Body of pancreas (tissue), 4 donors: Measurements from ENCODE around the gene RASD2. TPM values are rescaled to one million over a fixed set of nuclear protein-coding genes. Genes with fewer than 3 reads are reported as not detected.
A peak's percentile ranks its signal among the peaks of the same experiment; 100 is the strongest.

Source experiments
- ATAC-seq: fragments of 150-250 bp; one replicate; pipeline ENCODE4 v1.9.1; 2016
- DNase-seq, 4 donors: peaks; one replicate each; pipeline ENCODE4 v3.0.0-alpha.2; 2019
- H3K27ac ChIP-seq, 4 donors: fragments of 200-600 bp; sonication (generic); 1 replicate in 3 of 4; 2 replicates in 1 of 4; pipeline versions ENCODE4 v1.5.1 to v1.6.1; 2016 to 2019; ENCODE audit warnings: mild to moderate bottlenecking in 1 of 4, mixed read lengths in 1 of 4, moderate library complexity in 1 of 4
- H3K27me3 ChIP-seq, 2 donors: fragments of 200-600 bp; sonication (generic); one replicate each; pipeline ENCODE4 v1.6.0; 2016; ENCODE audit warnings: mild to moderate bottlenecking in 1 of 2
- H3K36me3 ChIP-seq, 2 donors: fragments of 200-600 bp; sonication (generic); replicated peaks in 1 of 2; 2 replicates each; pipeline ENCODE4 v1.5.1; 2016; ENCODE audit warnings: low read depth in 2 of 2; ENCODE audit not compliant: insufficient read depth in 1 of 2
- H3K4me1 ChIP-seq: fragments of 200-600 bp; sonication (generic); one replicate; pipeline ENCODE4 v1.6.0; 2016
- H3K4me3 ChIP-seq, 2 donors: fragments of 200-600 bp; sonication (generic); 1 replicate in 1 of 2; 2 replicates in 1 of 2; pipeline ENCODE4 v1.5.1; 2016 to 2019
- H3K9me3 ChIP-seq, 3 donors: fragments of 200-600 bp; sonication (generic); 1 replicate in 2 of 3; 2 replicates in 1 of 3; pipeline ENCODE4 v1.5.1; 2016
- CTCF ChIP-seq, 7 experiments: fragments of 450-650 bp in 4 of 7; fragments of 200-600 bp in 3 of 7; sonication (generic) in 3 of 7; IDR thresholded peaks; one replicate each; pipeline ENCODE4 v1.5.1; 2016 to 2019; ENCODE audit warnings: antibody characterized with exemption in 7 of 7
- POLR2A ChIP-seq, 3 donors: fragments of 450-650 bp; IDR thresholded peaks; one replicate each; pipeline ENCODE4 v1.6.1; 2016; ENCODE audit warnings: antibody characterized with exemption in 3 of 3, mild to moderate bottlenecking in 2 of 3
- WGBS, 2 donors: methylation state at CpG; one replicate each; pipeline ENCODE4 v1.1.5; 2017; 5-methylcytosine and 5-hydroxymethylcytosine counted together
- intact Hi-C: fragments of 100-400 bp; cut with DNase I; formaldehyde crosslinking; loops from one replicate; pipeline ENCODE4 v1.15.1; 2023
- total RNA-seq, 2 donors: library from RNA; depleted of rRNA; stranded (reverse); fragments of >200 nt; gene quantifications; one replicate each; pipeline ENCODE4 v1.1.0, GENCODE V29; 2016

The RASD2 gene
- total RNA-seq, 2 donors from 2014 or later = 0.26 to 3.6 TPM

- intact Hi-C loops = no loop called here
- no peak overlapping the region for H3K4me3 ChIP-seq
- H3K36me3 ChIP-seq = no peaks in the 10 kb centered on the region
- TF ChIP-seq POLR2A (IDR thresholded peaks at IDR 0.05) = no peak
- TF ChIP-seq CTCF (IDR thresholded peaks at IDR 0.05) = no peak
- DNase-seq (no peak), ATAC-seq (no peak)
- H3K4me1 ChIP-seq = no peaks in the 10 kb centered on the region
- WGBS, 2 donors = 40 to 50% methylated on average over 7 to 8 of the region's 8 CpGs
- H3K27me3 ChIP-seq = no peaks in the 10 kb centered on the region
- no peak overlapping the region for H3K27ac ChIP-seq
- no peaks in the 10 kb centered on the region for H3K9me3 ChIP-seq
These were observed 8.1 kb downstream of the RASD2 start for GRCh38 chr22:35548722-35549112.

GRCh38 chr22:35549328-35549727, 8.7 kb downstream of the RASD2 start:
- ATAC-seq = no peak
- 8 to 15% methylated on average over 11 of the region's 11 CpGs for WGBS, 2 donors
- DNase-seq = no peak

GRCh38 chr22:35551549-35552177, 11.0 kb downstream of the RASD2 start:
- WGBS, 2 donors = 78 to 89% methylated on average over 7 to 42 of the region's 43 CpGs
- H3K4me1 ChIP-seq = no peaks in the 10 kb centered on the region
- H3K27me3 ChIP-seq = no peaks in the 10 kb centered on the region
- ATAC-seq (no peak), DNase-seq (no peak)
- no peaks in the 10 kb centered on the region for H3K9me3 ChIP-seq
- H3K36me3 ChIP-seq = no peaks in the 10 kb centered on the region
- intact Hi-C loops = no loop called here
- TF ChIP-seq POLR2A (IDR thresholded peaks at IDR 0.05) (no peak), CTCF (IDR thresholded peaks at IDR 0.05) (no peak)
- no peak overlapping the region for H3K27ac ChIP-seq
- H3K4me3 ChIP-seq = no peak overlapping the region

More at GRCh38 chr22:35549328-35549727, 8.7 kb downstream of the RASD2 start:
- TF ChIP-seq CTCF (IDR thresholded peaks at IDR 0.05) (no peak), POLR2A (IDR thresholded peaks at IDR 0.05) (no peak)
- H3K36me3 ChIP-seq = no peaks in the 10 kb centered on the region
- intact Hi-C loops = no loop called here
- H3K27me3 ChIP-seq = no peaks in the 10 kb centered on the region
- H3K4me1 ChIP-seq = no peaks in the 10 kb centered on the region
- H3K9me3 ChIP-seq = no peaks in the 10 kb centered on the region
- no peak overlapping the region for H3K4me3 ChIP-seq
- H3K27ac ChIP-seq = no peak overlapping the region

DNA sequence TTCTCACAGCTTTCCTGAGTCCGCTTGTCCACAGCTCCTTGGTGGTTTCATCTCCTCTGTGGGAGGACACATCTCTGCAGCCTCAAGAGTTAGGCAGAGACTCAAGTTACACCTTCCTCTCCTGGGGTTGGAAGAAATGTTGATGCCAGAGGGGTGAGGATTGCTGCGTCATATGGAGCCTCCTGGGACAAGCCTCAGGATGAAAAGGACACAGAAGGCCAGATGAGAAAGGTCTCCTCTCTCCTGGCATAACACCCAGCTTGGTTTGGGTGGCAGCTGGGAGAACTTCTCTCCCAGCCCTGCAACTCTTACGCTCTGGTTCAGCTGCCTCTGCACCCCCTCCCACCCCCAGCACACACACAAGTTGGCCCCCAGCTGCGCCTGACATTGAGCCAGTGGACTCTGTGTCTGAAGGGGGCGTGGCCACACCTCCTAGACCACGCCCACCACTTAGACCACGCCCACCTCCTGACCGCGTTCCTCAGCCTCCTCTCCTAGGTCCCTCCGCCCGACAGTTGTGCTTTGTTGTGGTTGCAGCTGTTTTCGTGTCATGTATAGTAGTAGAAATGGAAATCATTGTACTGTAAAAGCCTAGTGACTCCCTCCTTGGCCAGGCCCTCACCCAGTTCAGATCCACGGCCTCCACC, 11.7 kb downstream of the RASD2 start:
- peak in 1 of 4 donors; percentile 58 for DNase-seq

More for the DNA sequence above, 11.7 kb downstream of the RASD2 start:
- WGBS, 2 donors = 55 to 56% methylated on average over 12 to 13 of the region's 13 CpGs
- Histone ChIP-seq H3K27ac (no peak overlapping the region), H3K36me3 (no peaks in the 10 kb centered on the region), H3K4me1 (no peaks in the 10 kb centered on the region), H3K9me3 (no peaks in the 10 kb centered on the region), H3K27me3 (no peaks in the 10 kb centered on the region), H3K4me3 (no peak overlapping the region)
- intact Hi-C loops = no loop called here
- no peak for TF ChIP-seq POLR2A (IDR thresholded peaks at IDR 0.05)
- no peak for TF ChIP-seq CTCF (IDR thresholded peaks at IDR 0.05)
- ATAC-seq = no peak
